Measurements from ENCODE around the gene EFTUD2. TPM values are rescaled to one million over a fixed set of nuclear protein-coding genes. Genes with fewer than 3 reads are reported as not detected.

Gene EFTUD2
- total and polyA plus RNA-seq, 2 of the 4 experiments (the other 2 are of a cell fraction), result 72.5 to 126 TPM

- no peak for TF ChIP-seq CTCF (conservative IDR thresholded peaks at IDR 0.05; ENCODE audit: low read depth, low read length)
These were observed 18.1 kb downstream of the EFTUD2 start (continued) for GRCh38 chr17:44881145-44881544.

DNA sequence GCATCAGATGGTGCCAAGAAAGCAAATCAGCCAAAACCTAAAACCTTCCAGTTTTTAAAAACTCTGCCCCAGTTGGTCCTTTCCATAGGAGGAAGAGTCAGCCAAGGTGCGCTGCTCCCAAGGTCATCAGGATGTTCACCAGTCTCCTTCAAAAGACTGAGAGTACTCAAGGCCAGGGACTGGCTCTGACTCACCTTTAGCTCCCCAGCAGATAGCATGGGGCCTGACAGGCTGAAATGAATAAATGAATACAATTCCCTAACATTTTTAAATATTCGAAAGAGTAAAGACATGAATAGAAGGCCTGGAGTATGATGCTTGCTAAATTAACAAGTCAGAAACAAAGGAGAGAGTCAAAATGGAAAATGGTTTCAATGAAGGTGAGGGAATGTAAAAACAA, 19.2 kb downstream of the EFTUD2 start:
- no peak for DNase-seq
- Histone ChIP-seq H3K27me3 (ENCODE audit: control insufficient read depth, insufficient read depth, low read length) (no peaks in the 10 kb centered on the region), H2AK5ac (ENCODE audit: low read depth, low read length) (no peak overlapping the region), H3K9ac (ENCODE audit: low read depth, low read length) (no peak overlapping the region), H3K23ac (ENCODE audit: low read depth, low read length) (no peak overlapping the region), H3K79me1 (ENCODE audit: low read depth in 1 of 2, low read length in 2 of 2) (peaks cover 0 to 10% of the 10 kb centered on the region in 2 experiments; a peak in 2 of 4 replicates), H3K4me1 (ENCODE audit: control insufficient read depth, insufficient read depth, low read length) (no peaks in the 10 kb centered on the region), H3K36me3 (ENCODE audit: control insufficient read depth, insufficient read depth, low read length) (peaks cover 55% of the 10 kb centered on the region), H2AK9ac (replicated peaks; ENCODE audit: low read depth, low read length, poor library complexity) (no peak overlapping the region), H2BK5ac (ENCODE audit: low read depth, low read length, poor library complexity, severe bottlenecking) (no peak overlapping the region), H3K14ac (replicated peaks; ENCODE audit: low read depth, low read length) (no peak overlapping the region), H4K20me1 (ENCODE audit: insufficient read depth, low read length) (no peaks in the 10 kb centered on the region), H4K91ac (ENCODE audit: insufficient read depth, low read depth, low read length) (no peak overlapping the region), H2AFZ (replicated peaks; ENCODE audit: low read length, poor library complexity) (no peak overlapping the region), H4K5ac (ENCODE audit: low read depth, low read length) (no peak overlapping the region), H3K18ac (ENCODE audit: low read depth, low read length) (no peak overlapping the region), H3K56ac (ENCODE audit: extremely low read depth, insufficient read depth, low read length) (no peak overlapping the region), H4K8ac (ENCODE audit: low read depth in 2 of 2, low read length in 2 of 2) (no peak overlapping the region), H2BK15ac (ENCODE audit: low read depth, low read length) (no peak overlapping the region), H3K9me3 (ENCODE audit: control insufficient read depth, insufficient read depth, low read length) (no peaks in the 10 kb centered on the region), H3K4me3 (ENCODE audit: insufficient read depth, low read depth, low read length) (no peak overlapping the region), H3K4ac (ENCODE audit: low read depth, low read length) (no peak overlapping the region), H2BK120ac (ENCODE audit: low read depth, low read length) (no peak overlapping the region), H3K4me2 (ENCODE audit: low read depth, low read length) (no peak overlapping the region), H3K27ac (ENCODE audit: insufficient read depth, low read length) (no peak overlapping the region), H2BK20ac (ENCODE audit: low read depth, low read length) (no peak overlapping the region), H3K9me1 (ENCODE audit: insufficient read depth, low read length) (no peaks in the 10 kb centered on the region)
- CTCF ChIA-PET, result interaction anchor here (1.4 to 2.5 kb wide), 2 partner anchors 10 to 101 kb away, joined by 5 to 17 read pairs; no protein-coding TSS in a partner anchor
- no peak for ATAC-seq (ENCODE audit: low read depth)
- WGBS, 2 experiments (ENCODE audit: extremely low coverage in 2 of 2, insufficient read length in 1 of 2), result 100% methylated on average over 1 of the region's 2 CpGs; no CpG with 5 or more reads in 1 of the 2 experiments
- no TSS peak for BruUV-seq (replicated peaks)
- intact Hi-C loops (cut with micrococcal nuclease), result no loop called here
- TF ChIP-seq MXI1 (IDR thresholded peaks at IDR 0.05; ENCODE audit: borderline replicate concordance, low read depth, low read length) (no peak), ELK1 (IDR thresholded peaks at IDR 0.05; ENCODE audit: borderline replicate concordance, low read depth, low read length) (no peak), CTCF (conservative IDR thresholded peaks at IDR 0.05; ENCODE audit: low read depth, low read length) (no peak), MAZ (IDR thresholded peaks at IDR 0.05; ENCODE audit: borderline replicate concordance, low read depth, low read length) (no peak), CHD1 (IDR thresholded peaks at IDR 0.05; ENCODE audit: low read depth, low read length) (no peak), FOS (IDR thresholded peaks at IDR 0.05; ENCODE audit: low read depth, low read length) (no peak), BHLHE40 (IDR thresholded peaks at IDR 0.05; ENCODE audit: low read depth, low read length) (no peak), POLR2A (IDR thresholded peaks at IDR 0.05; ENCODE audit: low read depth, low read length) (no peak), CEBPB (IDR thresholded peaks at IDR 0.05; ENCODE audit: low read depth, low read length) (no peak), NFE2L2 (IDR thresholded peaks at IDR 0.05; ENCODE audit: low read depth, low read length) (no peak)
- dilution Hi-C loops (cut with HindIII; ENCODE audit: low sequenced_read_pairs, unreplicated experiment), result no loop called here
- in situ Hi-C loops (cut with MboI; ENCODE audit: low sequenced_read_pairs), result no loop called here
- POLR2A ChIA-PET (ENCODE audit: unreplicated experiment), result no interaction called here

Data from IMR-90 (cell line).